HG02973 (cell line): Measurements from ENCODE around the gene KLHDC4.
"Not testable (repeated sequence)": the region's sequence is repeated elsewhere in the genome, so short reads cannot be mapped to it uniquely, and the experiment has no call there.

Experiments used
- ATAC-seq: cut with Tn5 transposase; IDR thresholded peaks from one replicate; pipeline ENCODE4 v1.9.1; 2021; ENCODE audit warnings: moderate library complexity; ENCODE audit not compliant: unreplicated experiment

Gene KLHDC4

DNA sequence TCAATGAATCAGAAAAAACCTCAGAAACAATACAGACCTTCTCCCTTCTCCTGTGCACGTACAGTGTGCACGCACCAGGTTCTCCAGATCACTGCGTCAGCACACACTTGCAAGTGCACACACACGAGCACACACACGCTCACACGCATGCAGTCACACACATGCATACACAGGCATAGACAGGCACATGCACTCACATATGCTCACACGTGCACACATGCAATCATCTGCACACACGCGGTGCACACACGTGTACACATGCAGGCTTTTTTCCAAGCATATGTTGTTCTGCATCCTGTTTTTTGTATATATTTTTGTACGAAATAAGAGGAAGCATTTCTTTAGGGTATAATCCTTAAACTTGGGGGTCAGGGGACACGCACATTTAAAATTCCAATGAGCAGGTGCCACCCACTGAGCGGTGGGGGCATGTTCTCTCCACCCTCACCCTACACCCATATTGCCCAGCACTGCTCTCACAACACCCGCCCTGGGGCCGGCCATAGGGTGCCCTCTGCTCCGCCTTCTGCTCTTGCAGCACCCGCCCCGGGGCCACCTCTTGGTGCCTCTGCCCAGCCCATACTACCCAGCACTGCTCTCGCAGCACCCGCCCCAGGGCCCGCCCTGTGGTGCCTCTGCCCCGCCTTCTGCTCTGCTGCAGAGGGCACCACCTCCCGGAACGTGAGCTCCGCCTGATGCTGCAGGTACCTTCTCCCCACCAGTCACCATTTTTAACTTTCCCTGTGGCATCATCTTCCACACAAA is 20.9 kb downstream of the KLHDC4 start:
- no peak for ATAC-seq

DNA sequence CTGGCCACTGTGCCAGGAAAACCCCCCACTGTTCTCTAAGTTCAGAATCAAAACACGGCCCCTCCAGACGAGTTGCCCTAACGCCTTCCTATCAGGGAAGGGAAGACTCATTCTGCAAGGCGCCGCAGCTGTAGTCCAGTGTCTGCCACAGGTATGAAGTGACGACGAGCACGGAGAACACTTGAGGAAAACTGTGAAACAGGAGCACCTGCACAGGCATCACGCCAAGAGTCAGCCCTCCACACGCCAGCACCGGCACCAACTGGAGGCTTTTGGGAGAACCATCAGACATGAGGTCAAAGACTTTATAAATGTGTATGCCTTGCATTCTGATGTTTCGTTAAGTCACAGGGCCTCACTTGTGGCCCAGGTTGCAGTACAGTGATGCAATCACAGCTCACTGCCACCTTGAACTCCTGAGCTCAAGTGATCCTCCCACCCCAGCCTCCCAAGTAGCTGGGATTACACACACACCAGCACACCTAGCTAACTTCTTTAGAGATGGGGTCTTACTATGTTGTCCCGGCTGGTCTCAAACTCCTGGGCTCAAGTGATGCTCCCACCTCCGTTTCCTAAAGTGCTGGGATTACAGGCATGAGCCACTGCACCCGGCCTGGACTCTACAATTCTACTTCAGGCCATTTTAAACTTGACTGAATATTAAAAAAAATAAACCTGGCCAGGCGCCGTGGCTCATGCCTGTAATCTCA is 22.9 kb downstream of the KLHDC4 start:
- ATAC-seq, result no peak

DNA sequence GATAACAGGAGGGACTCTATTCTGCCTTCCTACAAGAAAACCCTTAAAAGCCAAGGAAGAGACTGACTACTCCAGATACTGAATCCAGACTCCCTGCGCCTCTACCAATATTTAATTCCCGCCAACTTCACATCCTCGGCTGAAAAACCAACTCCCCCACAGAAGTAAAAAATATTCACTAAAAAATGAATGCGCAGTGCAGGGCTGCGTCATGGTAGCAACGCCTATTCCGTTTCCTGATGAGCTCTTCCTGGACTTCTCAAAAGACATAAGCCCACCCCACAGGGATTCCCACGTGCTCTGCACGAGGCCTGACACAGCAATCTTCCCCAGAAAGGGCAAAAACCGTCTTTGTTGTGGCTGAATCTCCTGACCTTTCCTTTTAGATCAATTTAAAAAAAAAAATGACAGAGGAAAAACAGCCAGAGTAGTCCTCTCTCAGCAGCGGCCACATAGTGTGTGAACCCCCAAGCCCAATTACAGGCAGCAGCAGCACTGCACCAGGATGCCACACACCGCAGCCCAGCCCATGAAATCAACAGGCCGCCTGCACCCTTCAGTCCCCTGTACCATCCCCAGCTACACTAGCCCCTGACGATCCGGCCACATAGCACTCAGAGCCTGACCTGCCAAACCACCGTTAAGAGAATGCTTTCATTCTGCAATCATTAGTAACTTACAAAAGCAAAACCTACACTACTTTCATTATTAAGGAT is 23.9 kb downstream of the KLHDC4 start:
- no peak for ATAC-seq

DNA sequence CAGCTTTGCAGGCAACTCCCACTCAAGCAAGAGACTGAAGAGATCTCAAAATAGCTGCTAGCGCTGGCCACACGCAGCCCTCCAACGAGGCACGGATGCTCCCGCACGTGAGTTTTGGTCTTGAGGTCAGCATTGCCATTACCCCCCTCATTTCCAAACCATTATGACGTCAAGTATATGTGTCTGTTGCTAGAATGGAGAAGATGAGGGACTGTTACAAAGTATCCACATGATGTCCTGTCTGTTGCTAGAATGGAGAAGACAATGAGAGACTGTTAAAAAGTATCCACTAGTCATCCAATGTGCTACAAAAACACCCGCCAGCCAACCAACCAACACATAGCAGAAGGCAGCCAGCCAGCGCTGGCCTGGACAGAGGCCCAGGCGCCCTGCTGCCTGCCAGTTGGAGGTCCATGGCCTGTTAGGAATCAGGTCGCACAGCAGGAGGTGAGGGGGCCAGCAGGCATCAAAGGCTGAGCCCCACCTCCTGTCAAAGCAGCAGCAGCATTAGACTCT is 24.8 kb downstream of the KLHDC4 start:
- ATAC-seq, result no peak

DNA sequence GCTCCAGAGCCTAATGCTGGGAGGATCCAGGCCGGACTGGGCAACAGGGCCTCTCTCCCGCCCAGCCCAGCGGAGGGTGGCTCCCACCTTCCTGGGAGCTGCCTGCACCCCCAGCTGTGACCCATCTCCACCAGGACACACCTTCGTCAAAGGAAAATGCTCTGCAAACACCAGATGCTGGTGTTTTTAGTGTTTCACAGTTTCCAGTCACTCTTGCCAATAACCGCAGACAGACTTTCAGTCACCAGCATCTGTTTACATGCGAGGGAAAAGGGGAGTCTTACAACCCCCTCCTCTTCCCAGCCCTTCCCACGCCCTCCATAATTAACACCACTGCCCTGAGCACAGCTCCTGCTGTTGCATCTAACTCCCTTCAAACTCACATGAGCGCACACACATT is 25.3 kb downstream of the KLHDC4 start:
- ATAC-seq, result no peak

DNA sequence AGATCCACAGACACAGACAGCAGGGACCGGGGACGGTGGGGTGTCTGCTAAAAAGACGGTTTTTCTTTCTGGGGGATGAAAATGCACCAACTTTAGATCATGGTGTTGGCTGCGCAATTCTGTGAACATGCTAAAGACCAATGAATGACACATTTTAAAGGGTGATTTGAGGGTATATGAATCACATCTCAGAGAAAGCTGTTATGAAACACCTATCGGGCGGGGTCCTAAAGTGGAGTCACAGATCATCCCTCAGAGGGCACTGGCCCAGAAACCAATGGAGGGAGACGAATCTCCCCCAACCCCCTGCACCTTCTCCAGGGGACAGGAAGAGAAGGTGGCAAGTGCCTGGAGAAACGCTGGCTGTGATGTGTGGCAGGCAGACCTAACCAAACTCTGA is 26.0 kb downstream of the KLHDC4 start:
- no peak for ATAC-seq

DNA sequence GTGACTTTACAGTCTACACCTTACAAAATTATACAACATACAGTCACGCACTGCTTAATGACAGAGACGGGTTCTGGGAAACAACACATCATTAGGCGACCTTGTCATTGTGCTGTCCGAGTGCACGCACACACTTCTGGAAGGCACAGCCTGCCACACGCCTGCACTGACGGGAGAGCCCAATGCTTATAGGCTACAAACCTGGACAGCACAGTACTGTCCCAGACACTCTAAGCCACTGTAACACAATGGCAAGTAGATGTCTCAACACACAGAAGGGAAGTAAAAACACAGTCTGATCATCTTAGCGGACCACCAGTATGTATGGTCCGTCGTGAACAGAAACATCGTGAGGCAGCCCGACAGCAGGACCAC is 29.8 kb downstream of the KLHDC4 start:
- no peak for ATAC-seq

DNA sequence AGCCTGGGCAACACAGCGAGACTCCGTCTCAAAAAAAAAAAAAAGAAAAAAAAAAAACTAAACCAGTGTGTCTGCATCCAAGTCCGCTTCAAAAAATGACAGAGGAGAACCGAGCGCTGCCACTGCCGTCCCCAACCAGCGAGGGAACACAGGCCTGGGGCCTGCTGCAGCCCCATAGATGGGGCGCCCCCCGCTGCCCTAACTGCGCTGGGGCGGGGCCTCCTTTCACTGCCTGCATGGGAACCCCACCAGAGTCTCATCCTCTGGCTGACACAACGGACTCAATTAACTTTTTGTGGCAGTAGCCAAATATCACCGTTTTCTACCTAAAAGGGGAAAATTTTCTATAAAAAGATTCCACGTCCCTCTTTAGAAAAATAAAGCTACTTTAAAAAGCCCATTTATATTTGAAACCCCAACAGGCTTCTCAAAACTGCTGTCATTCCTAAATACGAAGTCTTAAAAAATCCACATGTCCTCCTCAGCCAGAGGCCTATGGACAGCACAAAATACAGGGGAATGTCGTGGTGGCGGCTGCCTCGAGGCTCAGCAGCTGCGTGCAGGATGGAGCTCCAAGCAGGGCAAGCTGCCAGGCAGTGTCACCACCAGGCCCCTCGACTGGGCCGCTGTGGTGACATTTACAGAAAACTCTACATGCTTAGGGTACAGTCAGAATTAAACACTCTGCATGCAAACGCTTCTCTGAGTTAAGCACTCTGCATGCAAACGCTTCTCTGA is 30.3 kb downstream of the KLHDC4 start:
- ATAC-seq, result no peak

DNA sequence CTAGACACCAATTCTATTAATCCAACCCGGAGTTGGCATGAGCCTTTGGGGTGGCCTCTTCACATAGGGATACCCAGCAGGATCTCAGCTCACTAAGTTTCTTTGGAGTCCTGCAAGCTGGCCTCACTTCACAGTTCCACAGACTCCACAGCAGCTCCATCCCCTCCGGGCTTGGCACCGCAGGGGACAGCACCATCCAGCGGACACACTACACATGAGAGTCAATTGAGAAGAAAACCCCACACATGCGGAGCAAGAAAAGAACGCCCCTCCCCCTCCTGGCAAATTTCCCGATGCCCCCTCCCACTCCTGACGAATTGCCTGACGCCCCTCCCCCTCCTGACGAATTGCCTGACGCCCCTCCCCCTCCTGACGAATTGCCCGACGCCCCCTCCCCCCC is 31.1 kb downstream of the KLHDC4 start:
- ATAC-seq, result no peak

DNA sequence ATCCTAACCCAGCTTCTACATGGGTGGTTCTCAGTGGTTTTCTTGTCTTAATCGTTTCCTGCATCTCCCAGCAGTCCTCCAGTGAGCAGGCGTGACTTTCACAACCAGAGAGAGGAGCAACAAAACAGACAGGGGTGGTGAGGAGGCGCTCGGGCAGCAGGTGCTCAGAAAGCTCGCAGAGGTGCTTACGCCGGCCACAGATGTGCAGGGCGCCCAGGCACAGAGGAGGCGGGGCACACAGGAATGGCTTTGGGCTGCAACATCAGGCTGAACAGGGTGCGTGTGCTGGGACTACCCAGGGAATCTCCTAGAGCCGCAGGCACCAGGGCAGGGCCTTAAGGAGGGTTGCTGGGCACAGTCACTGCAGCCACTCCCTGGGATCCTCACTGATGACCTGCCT is 32.6 kb downstream of the KLHDC4 start:
- no peak for ATAC-seq

DNA sequence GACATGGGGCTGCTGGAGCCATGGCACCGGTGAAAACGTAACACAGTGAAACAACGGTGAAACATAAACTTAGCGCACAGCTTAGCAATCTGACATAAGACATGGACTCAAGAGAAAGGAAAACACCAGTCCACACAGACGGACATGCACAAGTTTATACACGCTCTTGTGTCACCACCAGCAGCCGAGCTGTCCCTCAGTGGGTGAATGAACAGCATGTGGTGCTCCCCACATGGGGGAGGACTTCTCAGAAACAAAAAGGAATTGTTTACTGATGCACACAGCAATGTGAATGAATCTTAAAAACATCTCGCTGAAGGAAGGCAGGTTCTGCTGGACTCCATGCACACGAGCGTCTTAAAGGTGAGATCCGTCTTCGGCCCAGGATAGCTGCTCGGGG is 34.2 kb downstream of the KLHDC4 start:
- ATAC-seq, result no peak

DNA sequence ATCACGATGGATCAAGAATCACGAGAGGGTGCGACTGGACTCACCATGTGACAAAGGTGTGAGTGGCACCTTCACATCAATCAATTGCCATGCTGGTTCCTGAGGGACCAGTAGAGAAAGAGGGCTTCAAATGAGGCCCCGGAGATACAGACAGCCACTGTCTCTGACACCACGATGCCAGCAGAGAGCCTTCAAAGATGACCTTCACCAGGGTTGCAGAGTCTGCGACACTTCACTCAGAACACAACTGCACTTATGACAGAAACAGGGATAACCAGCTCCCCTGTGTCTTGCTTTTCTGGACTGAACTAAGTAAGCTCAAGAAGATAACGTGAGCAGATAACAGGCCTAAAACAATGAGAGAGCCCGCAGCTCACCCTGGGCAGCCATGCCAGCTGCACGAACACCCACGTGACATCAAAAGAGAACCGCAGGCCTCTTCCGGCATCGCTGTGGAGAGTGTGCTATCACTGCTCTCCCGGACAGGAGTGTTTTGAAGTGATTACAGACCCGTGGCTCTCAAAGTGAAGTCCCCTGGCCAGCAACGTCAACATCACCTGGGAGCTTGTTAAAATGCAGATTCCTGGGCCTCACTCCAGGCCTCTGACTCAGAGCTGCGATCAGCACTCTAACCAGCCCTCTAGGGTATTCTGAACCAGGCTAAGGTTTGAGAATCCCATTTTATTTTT is 36.4 kb downstream of the KLHDC4 start:
- ATAC-seq, result no peak

DNA sequence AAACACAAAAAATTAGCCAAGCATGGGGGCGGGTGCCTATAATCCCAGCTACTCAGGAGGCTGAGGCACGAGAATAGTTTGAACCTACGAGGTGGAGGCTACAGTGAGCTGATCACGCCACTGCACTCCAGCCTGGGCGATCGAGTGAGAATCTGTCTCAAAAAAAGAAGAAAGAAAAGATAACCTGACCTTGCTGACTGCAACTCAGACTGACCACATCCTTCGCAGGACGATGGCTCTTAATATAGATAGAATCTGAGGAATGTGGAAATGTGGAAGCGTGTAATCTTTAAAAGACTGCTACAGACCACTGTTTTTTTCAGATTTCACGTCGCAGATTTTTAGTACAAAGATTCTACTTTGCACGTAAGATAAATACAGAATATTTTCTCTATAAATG is 37.8 kb downstream of the KLHDC4 start:
- no peak for ATAC-seq

DNA sequence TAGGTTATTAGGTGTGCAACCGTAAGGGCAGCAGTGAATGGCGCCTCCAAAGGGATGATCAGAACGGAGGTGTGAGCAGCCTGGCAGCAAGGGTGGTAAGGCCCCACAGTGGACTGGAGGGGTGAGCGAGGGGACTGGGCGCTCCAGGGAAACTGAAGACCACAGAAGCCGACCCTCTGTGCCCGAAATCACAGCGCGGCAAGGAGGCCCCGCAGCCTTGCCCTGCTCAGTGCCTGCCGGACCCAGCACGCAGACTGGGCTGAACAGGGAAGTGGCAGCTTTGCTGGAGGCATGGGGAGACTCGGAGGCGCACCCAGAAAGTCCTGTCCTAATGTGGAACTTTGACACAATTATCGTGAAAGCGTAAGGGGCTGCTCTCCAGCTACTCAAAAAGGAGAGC is 38.4 kb downstream of the KLHDC4 start:
- no peak for ATAC-seq

DNA sequence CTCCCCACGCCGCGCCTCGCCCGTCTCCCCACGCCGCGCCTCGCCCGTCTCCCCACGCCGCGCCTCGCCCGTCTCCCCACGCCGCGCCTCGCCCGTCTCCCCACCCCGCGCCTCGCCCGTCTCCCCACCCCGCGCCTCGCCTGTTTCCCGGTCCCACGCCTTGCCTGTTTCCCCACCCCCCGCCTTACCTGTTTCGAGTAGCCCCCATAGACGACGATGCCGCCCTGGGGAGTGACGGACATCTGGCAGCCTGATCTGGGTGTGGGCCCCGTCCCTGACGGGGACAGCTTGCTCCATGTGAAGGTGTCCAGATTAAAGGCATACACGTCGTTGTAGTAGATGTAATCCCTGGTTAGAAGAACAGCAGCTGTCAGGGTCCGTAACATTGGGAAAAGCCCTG is 39.2 kb downstream of the KLHDC4 start:
- ATAC-seq, result not testable (repeated sequence)

DNA sequence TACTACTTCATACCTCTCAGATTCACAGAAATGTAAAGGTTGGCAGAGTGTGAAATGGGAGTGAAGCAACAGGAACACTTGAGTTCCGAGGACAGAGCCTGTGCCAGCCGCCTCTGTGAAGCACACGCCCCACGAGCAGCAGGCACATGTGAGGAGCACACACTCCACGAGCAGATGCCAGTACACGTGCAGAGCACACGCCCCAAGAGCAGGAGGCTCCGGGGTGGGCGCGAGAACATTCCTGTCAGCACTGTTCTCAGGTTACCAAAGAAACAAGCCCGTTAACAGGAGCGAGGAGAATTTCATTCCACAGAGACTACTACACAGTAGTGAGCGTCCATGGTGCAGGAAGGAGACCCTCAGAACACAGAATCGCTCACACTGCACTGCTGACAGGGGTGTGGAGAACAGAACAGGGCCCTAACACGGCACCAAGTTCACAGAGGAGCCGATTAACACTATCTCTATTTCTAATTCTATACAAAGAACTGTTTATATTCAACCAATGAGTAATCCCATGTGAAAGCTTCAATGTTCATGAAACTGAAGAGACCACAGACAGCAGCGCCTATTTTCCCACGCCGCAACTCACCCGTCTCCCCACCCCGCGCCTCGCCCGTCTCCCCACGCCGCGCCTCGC is 40.1 kb downstream of the KLHDC4 start:
- ATAC-seq, result no peak

DNA sequence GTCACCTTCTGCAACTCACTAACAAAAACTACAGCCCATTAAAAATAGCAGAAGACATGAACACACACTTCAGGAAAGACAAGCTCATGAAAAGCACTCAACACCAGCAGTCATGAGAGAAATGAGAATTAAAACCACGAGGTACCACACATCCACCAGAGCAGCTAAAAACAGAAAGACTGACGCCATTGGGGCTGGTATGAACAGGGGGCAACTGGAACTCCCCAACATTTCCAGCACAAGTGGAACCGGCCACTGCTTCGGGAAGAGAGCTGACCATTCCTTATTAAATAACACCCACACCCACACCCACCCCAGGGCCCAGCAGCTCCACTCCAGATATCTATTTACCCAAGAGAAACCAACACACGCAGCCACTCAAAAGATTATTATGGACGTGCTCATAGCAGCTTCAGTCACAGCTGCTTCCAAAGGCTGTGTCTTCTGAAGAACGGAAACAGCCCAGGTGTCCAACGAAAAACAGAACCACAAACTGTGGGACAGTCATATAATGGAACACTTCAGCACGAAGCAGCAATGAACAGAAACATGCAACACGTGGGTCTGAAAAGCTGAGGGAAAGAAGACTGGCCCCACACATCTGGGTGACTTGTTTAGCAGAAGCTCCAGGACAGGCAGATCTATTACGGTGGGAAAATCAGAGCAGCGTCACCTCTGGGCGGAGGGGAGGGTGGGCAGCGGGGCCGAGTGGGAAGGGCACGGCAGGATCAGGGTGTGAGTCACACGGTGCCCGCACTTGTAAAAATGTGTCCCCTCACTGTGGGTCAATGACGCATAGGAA is 41.1 kb downstream of the KLHDC4 start:
- no peak for ATAC-seq

DNA sequence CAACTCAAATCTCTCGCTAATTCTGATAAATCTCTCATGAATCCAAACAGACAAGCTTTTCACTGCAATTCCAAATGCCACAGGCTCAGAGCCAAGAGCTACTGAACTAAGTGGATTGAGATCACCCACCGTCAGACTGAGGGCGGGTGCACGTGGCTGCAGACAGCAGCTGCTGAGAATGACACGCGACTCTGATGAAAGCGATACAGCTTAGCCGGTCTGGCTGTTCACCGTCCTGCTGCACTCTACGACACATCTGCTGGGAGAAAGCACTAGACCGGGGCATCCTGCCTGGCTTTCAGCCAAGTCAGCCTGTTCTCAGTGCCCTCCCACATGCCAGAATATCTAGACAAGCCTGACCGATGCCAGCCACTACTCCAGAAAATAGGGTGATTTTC is 42.6 kb downstream of the KLHDC4 start:
- ATAC-seq, result no peak

DNA sequence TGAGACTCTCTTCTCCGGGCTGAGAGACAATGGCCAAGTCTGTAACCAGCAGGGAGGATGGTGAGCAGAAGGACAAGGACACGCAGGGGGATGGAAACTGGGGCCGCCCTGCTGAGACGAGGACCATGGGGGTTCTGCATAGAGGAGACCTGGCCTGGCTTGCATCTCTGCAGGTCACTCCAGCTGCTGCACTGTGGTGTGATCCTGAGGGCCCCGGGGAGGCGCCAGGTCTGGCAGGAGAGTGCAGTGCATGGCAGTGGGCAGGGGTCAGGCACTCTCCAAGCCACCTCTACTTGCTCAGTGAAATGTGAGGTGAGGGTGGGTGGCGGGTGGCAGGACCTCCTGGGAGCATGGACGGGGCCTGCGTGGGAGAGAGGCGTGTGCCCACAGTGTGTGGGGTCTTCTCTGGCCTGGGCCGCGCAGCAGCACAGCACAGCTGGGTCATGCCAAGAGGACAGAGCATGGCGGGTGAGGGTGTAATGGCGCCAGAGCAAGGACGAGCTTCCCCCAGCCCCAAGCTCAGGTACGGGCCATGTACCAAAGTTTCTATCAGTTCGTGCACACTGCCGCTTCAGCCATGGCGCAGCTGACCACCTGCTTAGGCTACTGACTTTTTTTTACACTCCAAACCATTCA is 43.1 kb downstream of the KLHDC4 start:
- ATAC-seq, result no peak
